Neural progenitor cell (in vitro differentiated cells): ENCODE results near the gene LAYN. TPM values are rescaled to one million over a fixed set of nuclear protein-coding genes. Genes with fewer than 3 reads are reported as not detected.

Source experiments
- DNase-seq: peaks from one replicate; pipeline ENCODE4 v3.0.0-alpha.2; 2016; ENCODE audit warnings: low spot score
- H2AFZ ChIP-seq: fragments of 200-600 bp; sonication (generic); replicated peaks from 2 replicates; pipeline ENCODE4 v1.6.1; 2016; ENCODE audit warnings: antibody characterized with exemption
- H3F3A ChIP-seq: fragments of 200-600 bp; sonication (generic); 2 replicates; pipeline ENCODE4 v1.6.1; 2016; ENCODE audit warnings: antibody characterized with exemption, low read depth
- H3K27ac ChIP-seq: fragments of 200-600 bp; sonication (generic); 2 replicates; pipeline ENCODE4 v1.5.1; 2016; ENCODE audit warnings: mild to moderate bottlenecking
- H3K27me3 ChIP-seq: fragments of 200-600 bp; sonication (generic); 2 replicates; pipeline ENCODE4 v1.6.1; 2016; ENCODE audit warnings: mild to moderate bottlenecking, moderate library complexity
- H3K36me3 ChIP-seq: fragments of 200-600 bp; sonication (generic); 2 replicates; pipeline ENCODE4 v1.5.1; 2016
- H3K4me1 ChIP-seq: fragments of 200-600 bp; sonication (generic); 2 replicates; pipeline ENCODE4 v1.6.1; 2016; ENCODE audit warnings: mixed run types
- H3K4me2 ChIP-seq: fragments of 200-600 bp; sonication (generic); 2 replicates; pipeline ENCODE4 v1.6.1; 2016
- H3K4me3 ChIP-seq: fragments of 200-600 bp; sonication (generic); 2 replicates; pipeline ENCODE4 v1.5.1; 2016
- H3K79me2 ChIP-seq: fragments of 200-600 bp; sonication (generic); 2 replicates; pipeline ENCODE4 v1.6.1; 2016; ENCODE audit warnings: low read depth
- H3K9ac ChIP-seq: fragments of 200-600 bp; sonication (generic); 2 replicates; pipeline ENCODE4 v1.6.1; 2016
- H3K9me3 ChIP-seq: fragments of 200-600 bp; sonication (generic); 2 replicates; pipeline ENCODE4 v1.5.1; 2016; ENCODE audit warnings: low read depth
- H4K20me1 ChIP-seq: fragments of 200-600 bp; sonication (generic); 2 replicates; pipeline ENCODE4 v1.6.1; 2016; ENCODE audit warnings: low read depth
- H3K27ac Mint-ChIP-seq: 3 replicates; pipeline ENCODE4 v1.8.0; 2021; ENCODE audit warnings: mixed read lengths
- H3K27me3 Mint-ChIP-seq: 2 replicates; pipeline ENCODE4 v1.8.0; 2022; ENCODE audit warnings: low read depth, mild to moderate bottlenecking, inconsistent platforms, moderate library complexity, mixed read lengths; ENCODE audit not compliant: insufficient read depth
- H3K36me3 Mint-ChIP-seq: 3 replicates; pipeline ENCODE4 v1.8.0; 2021; ENCODE audit warnings: mixed read lengths
- H3K4me1 Mint-ChIP-seq: 3 replicates; pipeline ENCODE4 v1.8.0; 2021; ENCODE audit warnings: mixed read lengths
- H3K4me3 Mint-ChIP-seq: 3 replicates; pipeline ENCODE4 v1.8.0; 2021; ENCODE audit warnings: mild to moderate bottlenecking, moderate library complexity, mixed read lengths
- H3K9me3 Mint-ChIP-seq: 3 replicates; pipeline ENCODE4 v1.8.0; 2020; ENCODE audit warnings: mixed read lengths
- CTCF ChIP-seq: fragments of 200-600 bp; sonication (generic); IDR thresholded peaks from 2 replicates; pipeline ENCODE4 v1.5.1; 2017; ENCODE audit warnings: antibody characterized with exemption, mild to moderate bottlenecking
- EZH2 ChIP-seq: fragments of 200-600 bp; sonication (generic); IDR thresholded peaks from 2 replicates; pipeline ENCODE4 v1.6.1; 2017; ENCODE audit warnings: antibody characterized with exemption, mild to moderate bottlenecking, moderate library complexity
- EZH2phosphoT487 ChIP-seq: fragments of 200-600 bp; sonication (generic); IDR thresholded peaks from 2 replicates; pipeline ENCODE4 v1.6.1; 2017; ENCODE audit warnings: antibody characterized with exemption
- total RNA-seq: library from RNA; depleted of rRNA; stranded (reverse); fragments of >200 nt; gene quantifications from 2 replicates; pipeline ENCODE4 v1.2.3, GENCODE V29; 2015; ENCODE audit warnings: low replicate concordance

LAYN gene
- total RNA-seq, 1 donor from 2014 or later, result 0.26 TPM

GRCh38 chr11:111566324-111566723 is 25.8 kb downstream of the LAYN start:
- Mint-ChIP-seq H3K4me1 (peaks cover 19% of the 10 kb centered on the region), H3K9me3 (no peaks in the 10 kb centered on the region), H3K27me3 (peaks cover 2% of the 10 kb centered on the region), H3K4me3 (no peak overlapping the region), H3K27ac (peak overlapping the region; percentile 37), H3K36me3 (no peaks in the 10 kb centered on the region)
- H3F3A ChIP-seq, result no peaks in the 10 kb centered on the region
- no peak overlapping the region for H3K9ac ChIP-seq
- H3K4me3 ChIP-seq, result no peak overlapping the region
- no peak overlapping the region for H2AFZ ChIP-seq
- DNase-seq, result no peak
- TF ChIP-seq EZH2, result no peak
- no peak for TF ChIP-seq EZH2phosphoT487
- no peak for TF ChIP-seq CTCF
- no peak overlapping the region for H3K27ac ChIP-seq
- H3K79me2 ChIP-seq, result no peaks in the 10 kb centered on the region
- H4K20me1 ChIP-seq, result no peaks in the 10 kb centered on the region
- no peaks in the 10 kb centered on the region for H3K27me3 ChIP-seq
- H3K36me3 ChIP-seq, result no peaks in the 10 kb centered on the region
- H3K9me3 ChIP-seq, result no peaks in the 10 kb centered on the region
- H3K4me2 ChIP-seq, result no peak overlapping the region
- peaks cover 18% of the 10 kb centered on the region for H3K4me1 ChIP-seq

GRCh38 chr11:111569476-111569875 is 29.0 kb downstream of the LAYN start:
- H3F3A ChIP-seq, result no peaks in the 10 kb centered on the region
- TF ChIP-seq CTCF (no peak), EZH2 (no peak), EZH2phosphoT487 (no peak)
- H4K20me1 ChIP-seq, result no peaks in the 10 kb centered on the region
- no peak overlapping the region for H3K4me2 ChIP-seq
- Mint-ChIP-seq H3K36me3 (no peaks in the 10 kb centered on the region), H3K4me3 (no peak overlapping the region), H3K27ac (no peak overlapping the region), H3K4me1 (peaks cover 19% of the 10 kb centered on the region), H3K9me3 (no peaks in the 10 kb centered on the region), H3K27me3 (peaks cover 2% of the 10 kb centered on the region)
- no peak for DNase-seq
- no peaks in the 10 kb centered on the region for H3K36me3 ChIP-seq
- no peaks in the 10 kb centered on the region for H3K27me3 ChIP-seq
- no peak overlapping the region for H3K4me3 ChIP-seq
- H3K4me1 ChIP-seq, result peaks cover 12% of the 10 kb centered on the region
- H2AFZ ChIP-seq, result no peak overlapping the region
- H3K9me3 ChIP-seq, result no peaks in the 10 kb centered on the region
- no peaks in the 10 kb centered on the region for H3K79me2 ChIP-seq
- H3K9ac ChIP-seq, result no peak overlapping the region
- no peak overlapping the region for H3K27ac ChIP-seq

GRCh38 chr11:111570796-111571195 is 30.3 kb downstream of the LAYN start:
- no peak overlapping the region for H3K27ac ChIP-seq
- no peaks in the 10 kb centered on the region for H3K9me3 Mint-ChIP-seq
- H3K4me3 Mint-ChIP-seq, result no peak overlapping the region
- H2AFZ ChIP-seq, result no peak overlapping the region
- H3K4me2 ChIP-seq, result no peak overlapping the region
- no peaks in the 10 kb centered on the region for H3K36me3 ChIP-seq
- H3K4me1 ChIP-seq, result peaks cover 20% of the 10 kb centered on the region
- TF ChIP-seq EZH2phosphoT487 (no peak), CTCF (no peak)
- no peaks in the 10 kb centered on the region for H3F3A ChIP-seq
- H3K4me1 Mint-ChIP-seq, result peaks cover 24% of the 10 kb centered on the region
- H3K27me3 Mint-ChIP-seq, result peaks cover 2% of the 10 kb centered on the region
- no peaks in the 10 kb centered on the region for H4K20me1 ChIP-seq
- H3K9me3 ChIP-seq, result no peaks in the 10 kb centered on the region
- no peak overlapping the region for H3K4me3 ChIP-seq
- no peaks in the 10 kb centered on the region for H3K36me3 Mint-ChIP-seq
- H3K79me2 ChIP-seq, result no peaks in the 10 kb centered on the region
- no peak for DNase-seq
- H3K27ac Mint-ChIP-seq, result no peak overlapping the region
- H3K27me3 ChIP-seq, result no peaks in the 10 kb centered on the region
- no peak overlapping the region for H3K9ac ChIP-seq
